ENCODE data around the gene EWSR1.

DNA sequence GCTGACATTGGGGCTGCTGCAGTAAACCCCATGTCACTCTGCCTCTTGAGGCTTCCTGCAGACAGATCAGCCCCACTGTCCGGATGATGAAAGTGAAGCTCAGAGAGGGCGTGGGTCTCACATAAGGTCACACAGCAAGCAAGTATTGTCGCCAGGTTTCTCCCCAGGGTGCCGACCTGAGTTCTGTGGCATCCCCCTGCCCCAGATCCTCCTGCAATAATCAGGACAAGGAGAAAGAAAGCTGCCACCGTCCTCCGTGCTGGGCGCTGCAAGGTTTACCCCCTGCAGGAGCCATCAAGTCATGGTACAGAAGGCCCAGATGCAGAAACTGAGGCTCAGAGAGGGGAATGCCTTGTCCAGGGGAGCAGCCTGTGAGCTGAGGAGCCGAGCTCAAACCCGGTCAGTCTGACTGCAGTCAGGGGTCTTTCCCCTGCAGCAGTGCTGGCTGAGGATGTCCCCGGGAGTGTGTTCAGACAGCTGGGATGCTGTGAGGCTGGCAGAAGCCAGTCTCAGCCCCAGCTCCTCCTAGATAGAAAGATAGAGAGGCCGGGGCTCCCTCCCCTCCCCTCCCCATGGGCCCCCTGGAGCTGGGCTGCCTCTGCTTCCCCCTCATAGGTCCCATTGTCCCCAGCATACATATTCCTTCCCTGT, 49.2 kb upstream of the EWSR1 start:
- TF ChIP-seq, protein P1, sequence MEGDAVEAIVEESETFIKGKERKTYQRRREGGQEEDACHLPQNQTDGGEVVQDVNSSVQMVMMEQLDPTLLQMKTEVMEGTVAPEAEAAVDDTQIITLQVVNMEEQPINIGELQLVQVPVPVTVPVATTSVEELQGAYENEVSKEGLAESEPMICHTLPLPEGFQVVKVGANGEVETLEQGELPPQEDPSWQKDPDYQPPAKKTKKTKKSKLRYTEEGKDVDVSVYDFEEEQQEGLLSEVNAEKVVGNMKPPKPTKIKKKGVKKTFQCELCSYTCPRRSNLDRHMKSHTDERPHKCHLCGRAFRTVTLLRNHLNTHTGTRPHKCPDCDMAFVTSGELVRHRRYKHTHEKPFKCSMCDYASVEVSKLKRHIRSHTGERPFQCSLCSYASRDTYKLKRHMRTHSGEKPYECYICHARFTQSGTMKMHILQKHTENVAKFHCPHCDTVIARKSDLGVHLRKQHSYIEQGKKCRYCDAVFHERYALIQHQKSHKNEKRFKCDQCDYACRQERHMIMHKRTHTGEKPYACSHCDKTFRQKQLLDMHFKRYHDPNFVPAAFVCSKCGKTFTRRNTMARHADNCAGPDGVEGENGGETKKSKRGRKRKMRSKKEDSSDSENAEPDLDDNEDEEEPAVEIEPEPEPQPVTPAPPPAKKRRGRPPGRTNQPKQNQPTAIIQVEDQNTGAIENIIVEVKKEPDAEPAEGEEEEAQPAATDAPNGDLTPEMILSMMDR (IDR thresholded peaks at IDR 0.05): no peak
- no peak for TF ChIP-seq POLR2A (IDR thresholded peaks at IDR 0.05)
- no peak for TF ChIP-seq EP300 (IDR thresholded peaks at IDR 0.05)
- TF ChIP-seq POLR2AphosphoS5 (IDR thresholded peaks at IDR 0.05): no peak
